ENCODE results near the gene COL9A2.

COL9A2 gene

GRCh38 chr1:40317394-40318074, 448 bp upstream of the COL9A2 start:
- DNase-seq = no peak

DNA sequence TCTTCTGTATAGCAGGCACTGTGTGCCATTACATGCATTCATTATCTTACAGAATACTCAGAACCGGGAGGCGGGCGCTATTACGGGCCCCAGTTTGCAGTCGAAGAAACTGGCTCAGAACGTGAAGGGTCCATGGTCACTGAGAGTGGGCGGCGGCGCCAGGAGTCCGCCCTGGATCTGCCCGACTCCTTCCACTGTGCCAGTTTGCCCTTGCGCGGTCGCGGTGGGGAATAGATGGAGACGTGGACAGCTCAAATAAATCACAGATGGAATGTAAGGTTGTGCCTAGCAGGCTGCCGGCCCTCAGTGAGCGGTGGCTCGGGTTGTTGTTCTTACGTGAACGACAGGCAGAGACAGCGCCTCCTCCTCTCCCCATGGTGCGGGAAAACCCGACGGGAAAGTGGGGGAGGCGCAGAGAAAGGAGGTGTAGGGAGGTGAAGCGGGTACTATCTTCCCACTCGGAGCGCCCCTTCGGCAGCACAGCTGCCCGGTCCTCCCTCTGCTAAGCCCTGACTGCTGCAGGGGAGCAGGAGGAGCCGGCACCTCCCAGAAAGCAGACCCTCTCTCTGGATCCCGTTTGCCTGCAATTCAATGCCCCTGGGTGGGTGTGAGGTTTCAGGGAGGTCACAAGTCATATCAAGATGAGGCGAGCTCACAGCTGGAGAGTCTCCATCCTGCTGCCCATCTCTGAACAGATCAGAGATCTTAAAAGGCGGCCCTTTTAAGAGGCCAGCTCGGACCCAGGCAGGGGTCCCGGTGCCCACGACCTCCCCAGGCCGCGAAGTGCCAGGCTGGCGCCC, 1.1 kb downstream of the COL9A2 start:
- DNase-seq = peak; percentile 7

DNA sequence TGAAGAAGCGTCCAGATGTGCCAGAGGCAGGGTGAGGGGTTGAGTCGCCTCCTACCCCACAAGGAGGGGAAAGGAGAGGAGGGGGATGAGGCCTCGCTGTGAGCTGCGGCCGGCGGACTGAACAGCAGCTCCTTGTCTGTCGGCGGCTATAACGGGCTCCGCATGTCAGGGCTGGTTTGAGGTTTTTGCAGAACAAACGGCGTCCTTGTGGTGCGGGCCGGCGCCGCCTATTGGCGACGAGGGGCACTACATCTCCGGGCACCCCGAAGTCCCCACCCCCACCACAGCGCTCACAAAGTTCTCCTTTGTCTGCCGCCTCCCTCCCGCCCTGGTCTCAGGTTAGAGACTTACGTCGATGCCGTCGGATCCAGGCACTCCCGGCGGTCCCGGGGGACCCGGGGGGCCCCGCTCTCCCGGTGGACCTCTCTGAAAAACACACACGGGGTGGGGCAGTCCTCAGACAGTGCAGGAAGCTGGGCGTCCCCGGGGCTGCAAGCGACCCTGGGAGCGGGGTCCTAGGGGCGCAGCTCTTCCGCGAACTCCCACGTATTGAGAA, 1.8 kb downstream of the COL9A2 start:
- DNase-seq = peak; percentile 83

- DNase-seq = no peak
These were observed 2.3 kb downstream of the COL9A2 start for GRCh38 chr1:40314721-40315238.

DNA sequence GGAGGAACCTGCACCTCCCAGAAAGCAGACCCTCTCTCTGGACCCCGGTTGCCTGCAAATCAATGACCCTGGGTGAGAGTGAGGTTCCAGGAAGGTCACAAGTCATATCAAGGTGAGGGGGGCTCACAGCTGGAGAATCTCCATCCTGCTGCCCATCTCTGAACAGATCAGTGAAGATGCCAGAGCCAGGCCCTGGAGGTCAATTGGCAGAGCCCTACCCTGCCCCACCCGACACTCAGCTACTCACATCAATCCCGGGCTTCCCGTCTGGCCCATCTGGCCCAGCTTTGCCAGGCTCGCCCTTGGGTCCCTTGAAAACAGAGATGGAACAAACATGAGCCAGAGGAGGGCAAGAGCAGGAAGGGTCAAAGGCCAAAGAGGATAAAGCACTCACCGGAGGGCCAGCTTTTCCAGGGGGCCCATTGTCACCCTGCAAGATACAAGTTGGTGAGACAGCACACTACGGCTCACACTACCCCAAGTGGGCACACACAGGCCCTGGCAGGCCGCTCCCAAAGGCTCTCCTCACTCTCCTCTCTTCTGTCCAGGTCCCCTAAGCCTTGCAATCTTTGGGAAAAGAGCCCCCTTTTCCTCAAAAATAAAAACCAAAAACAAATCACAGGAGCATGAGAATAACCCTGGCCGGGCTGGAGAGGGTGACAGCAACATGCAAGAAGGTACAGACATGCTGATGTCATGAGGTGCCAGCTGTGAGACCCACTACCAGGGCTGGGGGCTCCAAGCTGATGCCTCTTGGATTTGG, 2.9 kb downstream of the COL9A2 start:
- no peak for DNase-seq

- no peak for DNase-seq
These were observed 3.6 kb downstream of the COL9A2 start for GRCh38 chr1:40313329-40313957.

DNA sequence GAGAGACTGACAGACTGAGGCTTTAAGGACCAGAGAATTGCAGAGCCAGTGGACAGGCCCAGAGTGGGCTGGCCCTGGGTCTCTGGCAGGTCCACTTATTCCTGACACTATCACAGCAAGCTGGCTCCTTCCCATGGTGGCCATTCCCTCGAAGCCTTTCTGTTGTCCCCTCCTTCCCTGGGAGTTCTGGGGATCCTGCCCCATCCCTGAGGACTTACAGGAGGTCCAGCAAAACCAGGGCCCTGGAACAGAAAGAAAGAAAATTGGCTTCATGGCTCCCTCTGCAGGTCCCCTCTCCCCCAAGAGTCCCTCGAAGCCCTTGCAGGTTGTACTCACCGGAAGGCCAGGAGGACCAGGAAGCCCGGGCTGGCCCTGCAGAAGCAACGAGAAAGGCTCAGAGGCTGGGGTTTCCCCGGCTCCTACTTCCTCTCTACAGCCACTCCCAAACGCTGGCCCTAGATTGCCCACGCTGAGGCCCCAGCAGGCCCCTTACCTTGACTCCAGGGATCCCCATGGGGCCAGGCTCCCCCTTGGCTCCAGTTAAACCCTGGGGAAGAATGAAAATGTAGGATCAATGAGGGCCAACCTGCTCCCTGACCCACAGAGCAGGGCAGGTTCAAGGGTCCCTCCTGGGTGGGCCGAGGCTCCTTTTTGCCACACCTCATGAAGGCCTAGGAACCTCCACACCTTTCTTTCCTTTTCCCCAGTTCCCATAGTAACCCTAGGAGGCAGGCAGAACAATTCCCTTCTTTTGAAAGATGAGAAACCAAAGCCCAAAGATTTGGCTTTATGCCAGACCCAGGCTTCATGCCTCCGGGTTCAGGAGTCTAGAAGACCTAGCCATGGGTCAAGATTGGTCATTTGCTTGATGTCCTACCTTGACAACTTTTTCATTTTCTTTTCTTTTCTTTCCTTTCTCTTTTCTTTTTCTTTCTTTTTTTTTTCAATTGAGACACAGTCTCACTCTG, 4.6 kb downstream of the COL9A2 start:
- DNase-seq = peak; percentile 86

GRCh38 chr1:40311692-40312091, 5.4 kb downstream of the COL9A2 start:
- DNase-seq = no peak

- no peak for DNase-seq
These were observed 6.0 kb downstream of the COL9A2 start for GRCh38 chr1:40310983-40311642.

DNA sequence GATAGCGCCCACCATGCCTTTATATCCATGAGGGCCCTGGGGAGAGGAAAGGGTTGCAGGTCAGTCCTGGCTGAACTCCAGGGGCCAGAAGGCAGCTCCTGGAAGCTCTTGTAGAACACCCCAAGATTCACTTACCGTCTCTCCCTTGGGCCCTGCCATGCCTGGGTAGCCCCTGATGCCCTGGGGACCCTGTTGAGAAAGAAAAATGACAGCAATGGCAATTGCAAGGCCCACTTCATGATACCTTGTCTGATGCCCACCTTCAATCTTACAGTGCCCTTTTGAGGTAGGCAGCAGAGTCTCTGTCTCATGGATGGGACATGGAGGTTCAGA, 7.0 kb downstream of the COL9A2 start:
- no peak for DNase-seq

DNA sequence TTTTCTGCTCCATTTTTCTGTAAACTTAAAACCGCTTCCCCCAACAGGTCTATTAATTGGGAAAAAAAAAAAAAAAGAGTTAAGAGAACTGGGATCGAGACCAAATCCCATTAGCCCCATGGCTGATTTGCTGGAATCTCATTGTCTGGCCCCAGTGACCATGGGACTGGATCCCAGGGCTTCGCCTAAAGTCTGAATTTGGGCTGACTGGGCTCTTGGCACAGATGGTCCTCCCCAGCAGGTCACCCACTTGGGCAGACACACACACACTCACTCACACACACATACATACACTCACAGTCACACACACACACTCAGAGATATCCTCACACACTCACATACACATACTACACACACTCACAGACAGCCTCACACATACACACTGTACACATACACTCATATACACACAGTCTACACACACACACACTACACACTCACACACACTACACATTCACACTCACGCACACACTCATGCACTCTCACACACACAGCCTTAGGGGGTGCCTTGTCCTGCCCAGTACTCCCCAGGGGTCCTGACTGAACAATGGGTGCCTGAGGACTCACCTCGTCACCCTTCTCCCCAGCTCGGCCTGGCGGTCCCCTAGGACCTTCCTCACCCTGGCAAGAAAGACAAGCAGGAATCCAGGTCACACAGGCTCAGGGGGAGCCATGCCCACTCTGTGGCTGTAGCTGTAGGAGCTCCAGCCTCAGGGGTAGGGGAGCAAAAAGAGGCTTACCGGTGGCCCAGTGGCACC, 7.5 kb downstream of the COL9A2 start:
- no peak for DNase-seq

DNA sequence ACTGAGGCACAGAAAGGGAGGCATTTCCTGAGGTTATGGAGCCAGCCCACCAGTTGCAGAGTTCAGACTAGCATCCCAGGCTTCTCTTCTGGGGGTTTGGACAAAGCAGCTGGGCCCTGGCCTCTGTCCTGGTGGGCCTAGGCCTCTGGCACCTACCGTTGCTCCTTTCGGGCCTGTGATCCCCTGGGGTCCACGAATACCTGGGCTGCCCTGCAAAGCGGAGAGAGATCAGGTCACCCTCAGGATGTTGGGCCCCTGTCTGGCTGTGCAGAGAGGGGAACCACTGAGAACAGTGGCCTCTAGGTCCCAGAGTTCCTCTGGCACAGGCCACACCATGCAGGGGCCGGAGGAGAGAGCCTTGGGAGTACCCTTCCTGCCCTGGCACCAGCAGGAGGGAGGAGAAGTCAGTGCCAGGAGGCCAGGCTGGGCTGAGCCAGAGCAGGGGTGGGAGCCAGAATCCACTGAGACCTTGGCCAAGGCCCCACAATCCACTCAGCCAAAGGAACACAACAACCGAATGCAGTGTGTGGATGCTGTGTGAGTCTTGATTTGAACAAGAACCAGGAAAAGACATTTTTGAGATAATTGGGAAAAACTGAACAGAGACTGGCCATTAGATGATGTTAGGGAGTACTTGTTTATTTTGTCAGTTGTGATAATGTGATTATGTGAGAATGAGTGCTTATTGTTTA, 8.9 kb downstream of the COL9A2 start:
- no peak for DNase-seq

- no peak for DNase-seq
These were observed 9.9 kb downstream of the COL9A2 start for GRCh38 chr1:40307186-40307585.

DNA sequence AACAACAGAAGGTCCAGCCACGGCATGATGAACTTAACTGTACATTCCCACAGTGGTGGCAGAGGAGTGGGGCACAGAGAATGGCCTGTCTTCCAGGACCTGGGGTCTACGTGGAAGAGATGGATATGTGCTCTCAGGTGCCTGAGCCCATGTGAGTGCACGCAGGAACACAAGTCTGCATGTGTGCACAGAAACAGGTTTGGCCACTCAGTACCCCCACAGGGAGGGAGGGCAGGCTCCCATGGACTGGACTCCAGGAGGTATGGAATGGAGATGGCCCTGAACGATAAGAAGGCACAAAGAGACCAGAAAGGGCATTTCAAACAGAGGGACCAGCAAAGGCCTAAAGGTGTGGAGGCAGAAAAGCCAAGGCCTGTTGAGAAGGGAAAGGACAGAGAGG, 10.8 kb downstream of the COL9A2 start:
- no peak for DNase-seq

DNA sequence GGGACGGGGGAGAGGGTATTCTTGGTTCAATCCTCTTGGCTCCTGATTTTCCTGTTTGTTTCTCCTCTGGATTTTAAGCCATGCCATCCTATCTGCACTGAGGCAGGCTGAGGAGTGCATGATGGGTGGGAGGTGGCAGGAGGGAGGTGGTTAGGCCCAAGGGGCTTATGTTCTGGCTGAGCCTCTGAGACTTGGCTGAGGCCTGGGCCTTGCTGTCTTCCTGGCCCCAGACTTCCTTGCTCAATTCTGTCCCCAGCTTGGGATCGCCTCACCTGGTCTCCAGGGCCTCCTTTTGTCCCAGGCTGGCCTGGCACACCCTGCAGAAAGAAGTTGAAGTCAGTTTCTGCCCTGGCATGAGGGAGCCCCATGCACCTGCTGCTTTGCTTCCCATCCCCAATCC, 11.2 kb downstream of the COL9A2 start:
- no peak for DNase-seq

- no peak for DNase-seq
These were observed 11.6 kb downstream of the COL9A2 start for GRCh38 chr1:40305451-40305850.

DNA sequence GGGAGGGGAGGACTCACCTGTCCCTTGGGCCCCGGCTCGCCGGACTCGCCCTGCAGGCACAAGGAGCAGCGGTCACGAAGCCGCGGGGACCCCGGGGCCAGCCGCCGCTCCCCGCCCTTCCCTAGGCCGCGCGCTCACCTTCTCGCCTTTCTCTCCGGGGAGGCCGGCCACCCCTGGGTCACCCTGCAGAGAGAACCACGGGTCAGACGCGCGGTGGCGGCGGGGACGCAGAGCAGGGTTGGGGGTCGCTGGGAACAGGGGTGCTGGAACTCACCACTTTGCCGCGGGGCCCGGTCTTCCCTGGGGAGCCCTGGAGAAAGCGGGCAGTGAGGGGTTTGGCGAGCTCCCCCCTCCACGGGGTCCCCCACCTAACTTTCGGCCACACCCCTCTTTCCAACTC, 13.3 kb downstream of the COL9A2 start:
- DNase-seq = no peak

DNA sequence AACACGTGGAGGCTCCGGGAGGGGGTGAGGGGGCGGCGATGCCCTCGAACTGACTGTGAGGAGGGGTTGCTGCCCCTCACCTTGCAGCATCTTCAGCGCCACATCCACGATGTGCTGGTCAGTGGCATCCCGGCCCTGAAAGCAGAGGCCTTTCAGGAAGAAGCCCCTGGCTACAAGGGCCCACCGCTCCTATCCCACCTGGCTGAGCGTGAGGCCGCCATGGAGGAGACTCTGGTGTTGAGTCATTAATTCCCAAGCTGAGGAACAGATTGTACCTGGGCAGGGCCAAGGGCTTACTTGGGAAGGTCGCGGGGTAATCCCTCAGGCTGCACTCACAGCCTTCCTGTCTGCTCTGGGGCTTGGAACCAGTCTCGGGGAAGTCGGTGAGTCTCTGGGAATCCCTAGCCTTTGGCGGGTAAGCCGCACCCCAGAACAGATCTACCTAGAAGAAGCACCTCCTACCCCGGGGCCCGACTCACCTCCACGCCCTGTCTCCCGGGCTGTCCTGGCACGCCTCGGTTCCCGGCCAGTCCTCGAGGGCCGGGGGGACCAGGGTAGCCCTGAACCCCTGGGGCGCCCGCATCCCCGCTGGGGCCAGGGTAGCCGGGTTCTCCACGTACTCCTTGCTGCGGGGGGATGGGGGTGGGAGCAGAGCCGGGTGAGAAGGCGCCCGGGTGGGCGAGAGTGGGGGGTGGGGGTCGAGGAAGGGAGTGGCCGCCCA, 13.9 kb downstream of the COL9A2 start:
- DNase-seq = no peak

GRCh38 chr1:40302475-40302874, 14.6 kb downstream of the COL9A2 start:
- DNase-seq = no peak
